ENCODE measurements around the gene SLCO4C1. TPM values are rescaled to one million over a fixed set of nuclear protein-coding genes. Genes with fewer than 3 reads are reported as not detected.

The SLCO4C1 gene
- total and polyA plus RNA-seq, 2 donors from 2014 or later: 9.0 to 35.1 TPM

DNA sequence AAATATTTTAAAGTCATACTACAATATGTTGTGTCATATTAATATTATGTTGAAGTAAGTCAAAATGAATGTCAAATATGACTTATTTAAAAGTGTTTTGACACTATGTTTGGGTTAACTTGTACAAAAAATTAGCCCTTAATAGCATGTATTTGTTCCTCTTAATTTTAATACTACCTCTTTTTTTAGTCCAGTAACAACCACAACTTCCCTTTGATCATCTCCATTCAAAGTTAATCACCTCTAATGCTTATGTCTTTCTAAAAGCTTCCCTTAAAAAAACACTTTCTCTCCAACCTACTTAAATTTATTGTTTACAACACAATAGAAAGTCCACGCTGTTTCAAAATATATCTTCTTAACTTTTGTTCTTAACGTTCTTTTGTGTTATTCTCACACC is 9.6 kb downstream of the SLCO4C1 start:
- H3K36me3 ChIP-seq (ENCODE audit: control insufficient read depth in 2 of 3, insufficient read depth in 3 of 3, low read length in 3 of 3): peaks cover 0 to 4% (median 0%) of the 10 kb centered on the region in 3 donors
- H3K27me3 ChIP-seq (ENCODE audit: control insufficient read depth, insufficient read depth, low read length): no peaks in the 10 kb centered on the region
- H3K9me3 ChIP-seq (ENCODE audit: control insufficient read depth in 2 of 3, insufficient read depth in 1 of 3, low read length in 3 of 3): no peaks in the 10 kb centered on the region
- no peak for DNase-seq
- TF ChIP-seq, protein P1, sequence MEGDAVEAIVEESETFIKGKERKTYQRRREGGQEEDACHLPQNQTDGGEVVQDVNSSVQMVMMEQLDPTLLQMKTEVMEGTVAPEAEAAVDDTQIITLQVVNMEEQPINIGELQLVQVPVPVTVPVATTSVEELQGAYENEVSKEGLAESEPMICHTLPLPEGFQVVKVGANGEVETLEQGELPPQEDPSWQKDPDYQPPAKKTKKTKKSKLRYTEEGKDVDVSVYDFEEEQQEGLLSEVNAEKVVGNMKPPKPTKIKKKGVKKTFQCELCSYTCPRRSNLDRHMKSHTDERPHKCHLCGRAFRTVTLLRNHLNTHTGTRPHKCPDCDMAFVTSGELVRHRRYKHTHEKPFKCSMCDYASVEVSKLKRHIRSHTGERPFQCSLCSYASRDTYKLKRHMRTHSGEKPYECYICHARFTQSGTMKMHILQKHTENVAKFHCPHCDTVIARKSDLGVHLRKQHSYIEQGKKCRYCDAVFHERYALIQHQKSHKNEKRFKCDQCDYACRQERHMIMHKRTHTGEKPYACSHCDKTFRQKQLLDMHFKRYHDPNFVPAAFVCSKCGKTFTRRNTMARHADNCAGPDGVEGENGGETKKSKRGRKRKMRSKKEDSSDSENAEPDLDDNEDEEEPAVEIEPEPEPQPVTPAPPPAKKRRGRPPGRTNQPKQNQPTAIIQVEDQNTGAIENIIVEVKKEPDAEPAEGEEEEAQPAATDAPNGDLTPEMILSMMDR (IDR thresholded peaks at IDR 0.05; ENCODE audit: borderline replicate concordance, extremely low read depth, insufficient read depth): no peak
- H3K27ac ChIP-seq (ENCODE audit: low read depth in 2 of 2, low read length in 2 of 2): no peak overlapping the region
- peaks cover 0 to 3% (median 0%) of the 10 kb centered on the region in 3 donors for H3K4me1 ChIP-seq (ENCODE audit: control insufficient read depth in 2 of 3, insufficient read depth in 2 of 3, low read depth in 1 of 3, low read length in 3 of 3)
- FAIRE-seq: peak; percentile 87
- no peak overlapping the region for H3K9ac ChIP-seq (ENCODE audit: low read length in 3 of 3)
- no peak overlapping the region for H3K4me3 ChIP-seq (ENCODE audit: low read length in 3 of 3)
- intact Hi-C loops (cut with DNase I): no loop called here

- no peaks in the 10 kb centered on the region for H3K27me3 ChIP-seq (ENCODE audit: control insufficient read depth, insufficient read depth, low read length)
- TF ChIP-seq, protein P1 (IDR thresholded peaks at IDR 0.05; ENCODE audit: borderline replicate concordance, extremely low read depth, insufficient read depth): no peak
- H3K9ac ChIP-seq (ENCODE audit: low read length in 3 of 3): no peak overlapping the region
- no peak overlapping the region for H3K4me3 ChIP-seq (ENCODE audit: low read length in 3 of 3)
- no peak overlapping the region for H3K27ac ChIP-seq (ENCODE audit: low read depth in 2 of 2, low read length in 2 of 2)
- peaks cover 0 to 4% (median 0%) of the 10 kb centered on the region in 3 donors for H3K36me3 ChIP-seq (ENCODE audit: control insufficient read depth in 2 of 3, insufficient read depth in 3 of 3, low read length in 3 of 3)
- peaks cover 0 to 4% (median 0%) of the 10 kb centered on the region in 3 donors for H3K4me1 ChIP-seq (ENCODE audit: control insufficient read depth in 2 of 3, insufficient read depth in 2 of 3, low read depth in 1 of 3, low read length in 3 of 3)
- H3K9me3 ChIP-seq (ENCODE audit: control insufficient read depth in 2 of 3, insufficient read depth in 1 of 3, low read length in 3 of 3): no peaks in the 10 kb centered on the region
- DNase-seq: no peak
- intact Hi-C loops (cut with DNase I): no loop called here
- FAIRE-seq: no peak
These were observed 12.8 kb downstream of the SLCO4C1 start for GRCh38 chr5:102283102-102283797.

DNA sequence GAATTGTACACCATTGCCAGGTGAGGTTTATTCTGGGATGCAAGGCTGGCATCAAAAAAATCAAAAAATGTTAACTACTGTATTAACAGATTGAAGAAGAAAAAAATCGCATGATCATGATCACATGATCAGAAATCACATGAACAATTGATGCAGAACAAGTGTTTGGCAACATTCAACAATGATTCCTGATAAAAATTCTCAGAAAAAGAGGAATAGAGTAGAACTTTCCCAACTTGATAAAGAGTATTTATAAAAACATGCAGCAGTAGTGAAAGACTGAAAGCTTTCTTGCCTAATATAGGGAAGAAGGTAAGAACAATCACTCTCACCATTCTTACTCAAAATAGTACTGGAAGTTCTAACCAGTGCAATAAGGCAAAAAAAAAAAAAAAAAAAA is 16.4 kb downstream of the SLCO4C1 start:
- FAIRE-seq: no peak
- intact Hi-C loops (cut with DNase I): no loop called here
- TF ChIP-seq, protein P1 (IDR thresholded peaks at IDR 0.05; ENCODE audit: borderline replicate concordance, extremely low read depth, insufficient read depth): no peak
- Histone ChIP-seq H3K4me1 (ENCODE audit: control insufficient read depth in 2 of 3, insufficient read depth in 2 of 3, low read depth in 1 of 3, low read length in 3 of 3) (peaks cover 0 to 4% (median 0%) of the 10 kb centered on the region in 3 donors), H3K27me3 (ENCODE audit: control insufficient read depth, insufficient read depth, low read length) (no peaks in the 10 kb centered on the region), H3K4me3 (ENCODE audit: low read length in 3 of 3) (no peak overlapping the region), H3K27ac (ENCODE audit: low read depth in 2 of 2, low read length in 2 of 2) (no peak overlapping the region), H3K9ac (ENCODE audit: low read length in 3 of 3) (no peak overlapping the region), H3K36me3 (ENCODE audit: control insufficient read depth in 2 of 3, insufficient read depth in 3 of 3, low read length in 3 of 3) (peaks cover 0 to 4% (median 0%) of the 10 kb centered on the region in 3 donors), H3K9me3 (ENCODE audit: control insufficient read depth in 2 of 3, insufficient read depth in 1 of 3, low read length in 3 of 3) (no peaks in the 10 kb centered on the region)
- DNase-seq: no peak
